NT2/D1 (cell line): ENCODE results near the gene CD59.

Source experiments
- SUZ12 ChIP-seq: IDR thresholded peaks from 2 replicates; pipeline ENCODE4 v1.6.1; 2011; ENCODE audit not compliant: insufficient read length, insufficient read depth; ENCODE audit errors: extremely low read depth
- YY1 ChIP-seq: IDR thresholded peaks from 2 replicates; pipeline ENCODE4 v1.6.1; 2011; ENCODE audit not compliant: insufficient read length, insufficient read depth

DNA sequence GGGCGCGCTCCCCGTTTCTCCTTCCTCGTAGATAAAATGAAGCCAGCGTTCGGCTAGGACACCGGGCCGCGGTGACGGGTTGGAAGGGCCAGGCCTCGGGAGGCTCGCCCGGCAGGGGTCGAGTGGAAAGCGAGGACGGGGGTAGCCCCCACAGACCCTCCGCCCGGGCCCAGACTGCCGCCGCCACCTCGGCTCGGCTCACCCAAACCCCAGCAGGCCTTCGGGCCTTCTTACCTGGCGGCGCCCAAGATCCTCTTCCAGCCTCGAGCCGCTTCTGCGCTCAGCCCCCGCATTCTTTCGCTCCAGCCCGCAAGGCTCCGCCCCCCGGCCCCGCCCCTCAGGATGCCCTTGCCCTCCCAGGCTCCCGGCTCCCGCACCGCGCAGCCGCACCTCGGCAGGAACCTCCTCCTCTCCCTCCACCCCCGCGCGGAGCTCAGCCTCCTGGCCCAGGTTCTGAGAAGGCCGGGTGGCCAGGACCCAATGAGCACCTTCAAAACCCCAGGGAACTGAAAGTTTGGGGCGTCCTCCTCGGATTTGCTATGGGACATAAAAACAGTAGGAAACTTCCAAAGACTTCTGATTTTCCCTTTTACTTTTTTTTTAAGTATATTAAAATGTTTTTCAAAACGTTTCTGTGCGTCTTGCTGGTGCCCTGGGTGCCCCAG, at the start of gene CD59:
- TF ChIP-seq SUZ12, result no peak
- TF ChIP-seq YY1, result no peak
